Panc1 (cell line): ENCODE measurements around the gene GLS. TPM values are rescaled to one million over a fixed set of nuclear protein-coding genes. Genes with fewer than 3 reads are reported as not detected.
A peak's percentile ranks its signal among the peaks of the same experiment; 100 is the strongest.

Experiments
- ATAC-seq: fragments of 200-7000 bp; cut with Tn5 transposase; 2 replicates; pipeline ENCODE4 v1.9.1; 2020; ENCODE audit warnings: mild to moderate bottlenecking, moderate library complexity
- BruUV-seq: library from RNA; stranded (reverse); fragments of 400-500 nt; replicated peaks from 2 replicates; lab custom pipeline; 2021; lab: Mats Ljungman, UMichigan
- CTCF ChIA-PET: fragments of 300-600 bp; sonication (Branson Sonifier 250); formaldehyde crosslinking; loops from one replicate; lab custom pipeline; 2022; ENCODE audit warnings: antibody characterized with exemption; lab: Charles Lee
- POLR2A ChIA-PET: fragments of 300-600 bp; sonication (Branson Sonifier 250); formaldehyde crosslinking; loops from one replicate; lab custom pipeline; 2022; ENCODE audit warnings: antibody characterized with exemption; lab: Charles Lee
- DNase-seq: peaks from one replicate; pipeline ENCODE4 v3.0.0-alpha.2; 2010; ENCODE audit warnings: low read depth, low spot score
- H3K27ac ChIP-seq: 2 replicates; pipeline ENCODE4 v1.5.1; 2011; ENCODE audit warnings: mild to moderate bottlenecking, low read length, inconsistent platforms
- H3K27me3 ChIP-seq: fragments of 200-500 bp; sonication (Bioruptor generic); 2 replicates; pipeline ENCODE4 v1.6.0; 2014; ENCODE audit warnings: low read length, inconsistent platforms; ENCODE audit not compliant: control insufficient read depth, insufficient read depth
- H3K36me3 ChIP-seq: fragments of 200-500 bp; sonication (Bioruptor generic); 2 replicates; pipeline ENCODE4 v1.5.1; 2014; ENCODE audit warnings: inconsistent platforms, mild to moderate bottlenecking, low read length, moderate library complexity; ENCODE audit not compliant: control insufficient read depth, insufficient read depth
- H3K4me1 ChIP-seq: 2 replicates; pipeline ENCODE4 v1.5.1; 2011; ENCODE audit warnings: inconsistent platforms, mild to moderate bottlenecking, low read length, moderate library complexity; ENCODE audit not compliant: control insufficient read depth, insufficient read depth
- H3K4me3 ChIP-seq, 2 experiments: 2 replicates each; pipeline ENCODE4 v1.5.1; 2011 to 2012; ENCODE audit warnings: low read depth in 2 of 2, low read length in 2 of 2, mild to moderate bottlenecking in 2 of 2, inconsistent platforms in 1 of 2, moderate library complexity in 1 of 2
- H3K9me3 ChIP-seq: fragments of 200-500 bp; sonication (Bioruptor generic); 2 replicates; pipeline ENCODE4 v1.5.1; 2014; ENCODE audit warnings: low read depth, mild to moderate bottlenecking, inconsistent platforms, low read length, moderate library complexity; ENCODE audit not compliant: control insufficient read depth, insufficient read depth
- CTCF ChIP-seq: fragments of 450-650 bp; IDR thresholded peaks from 2 replicates; pipeline ENCODE4 v1.5.1; 2017; ENCODE audit warnings: mild to moderate bottlenecking
- POLR2AphosphoS5 ChIP-seq: IDR thresholded peaks from 2 replicates; pipeline ENCODE4 v1.6.1; 2012; ENCODE audit warnings: mild to moderate bottlenecking, low read depth, low read length, moderate library complexity
- REST ChIP-seq, 2 experiments: IDR thresholded peaks; 2 replicates each; pipeline ENCODE4 v1.6.1; 2011 to 2012; ENCODE audit warnings: low read depth in 2 of 2, control low read depth in 1 of 2, low read length in 1 of 2, mild to moderate bottlenecking in 1 of 2, moderate library complexity in 1 of 2; ENCODE audit not compliant: insufficient read depth in 1 of 2
- SIN3A ChIP-seq: IDR thresholded peaks from 2 replicates; pipeline ENCODE4 v1.6.1; 2012; ENCODE audit warnings: low read depth, mild to moderate bottlenecking, low read length, moderate library complexity, borderline replicate concordance; ENCODE audit not compliant: insufficient read depth
- TCF7L2 ChIP-seq: IDR thresholded peaks from 2 replicates; pipeline ENCODE4 v1.6.1; 2011; ENCODE audit warnings: mild to moderate bottlenecking, low read depth, low read length, inconsistent platforms
- in situ Hi-C: cut with HindIII; loops from 2 replicates; pipeline ENCODE4 v1.10.0; 2016; ENCODE audit warnings: low sequenced_read_pairs, low pct_unique_long_range_greater_than_20kb
- intact Hi-C: fragments of 100-400 bp; cut with micrococcal nuclease; formaldehyde crosslinking; loops from one replicate; pipeline ENCODE4 v1.10.0; 2022; ENCODE audit not compliant: unreplicated experiment
- total RNA-seq: library from RNA; stranded (reverse); gene quantifications from one replicate; pipeline ENCODE4 v1.2.1, GENCODE V29; 2021; ENCODE audit not compliant: unreplicated experiment

Gene GLS
- total RNA-seq, 1 experiment from 2014 or later: 93.9 TPM

GRCh38 chr2:190947711-190948251 lies 67.2 kb downstream of the GLS start:
- intact Hi-C loops: no loop called here
- no peak overlapping the region for H3K4me3 ChIP-seq
- POLR2A ChIA-PET: no interaction called here

GRCh38 chr2:190948671-190949070 lies 68.0 kb downstream of the GLS start:
- no peak for ATAC-seq
- H3K9me3 ChIP-seq: no peaks in the 10 kb centered on the region
- peaks cover 8% of the 10 kb centered on the region; the same call in 1 of the 2 replicates for H3K4me1 ChIP-seq
- in situ Hi-C loops: no loop called here
- DNase-seq: no peak
- H3K36me3 ChIP-seq: no peaks in the 10 kb centered on the region
- BruUV-seq: no TSS peak
- H3K27me3 ChIP-seq: no peaks in the 10 kb centered on the region
- POLR2A ChIA-PET: interaction anchor here (0.6 kb wide), 1 partner anchor 604 kb away, joined by 6 read pairs; no protein-coding TSS in a partner anchor
- no peak overlapping the region for H3K4me3 ChIP-seq
- H3K27ac ChIP-seq: no peak overlapping the region
- intact Hi-C loops: no loop called here
- CTCF ChIA-PET: no interaction called here
- TF ChIP-seq TCF7L2 (no peak), POLR2AphosphoS5 (no peak), CTCF (no peak), SIN3A (no peak), REST (IDR thresholded peaks at IDR 0.05; ENCODE audit: insufficient read depth in 1 of 2, low read depth in 2 of 2, low read length in 1 of 2) (no peak)

More at GRCh38 chr2:190947711-190948251, 67.2 kb downstream of the GLS start:
- in situ Hi-C loops: no loop called here
- CTCF ChIA-PET: no interaction called here
- Histone ChIP-seq H3K9me3 (no peaks in the 10 kb centered on the region), H3K27me3 (no peaks in the 10 kb centered on the region), H3K27ac (no peak overlapping the region; the same call in 1 of the 2 replicates), H3K36me3 (no peaks in the 10 kb centered on the region), H3K4me1 (peaks cover 8% of the 10 kb centered on the region; the same call in 1 of the 2 replicates)
- peak; percentile 39; the same call in 1 of the 2 replicates for ATAC-seq
- no TSS peak for BruUV-seq
- no peak for DNase-seq
- no peak for TF ChIP-seq SIN3A
- TF ChIP-seq REST (IDR thresholded peaks at IDR 0.05; ENCODE audit: insufficient read depth in 1 of 2, low read depth in 2 of 2, low read length in 1 of 2): no peak
- no peak for TF ChIP-seq POLR2AphosphoS5
- TF ChIP-seq CTCF: no peak
- TF ChIP-seq TCF7L2: no peak
